ENCODE data around the gene MYO15B.

GRCh38 chr17:75574404-75575036 is 13.1 kb upstream of the MYO15B start:
- TF ChIP-seq CTCF (conservative IDR thresholded peaks at IDR 0.05; ENCODE audit: low read depth, low read length) (no peak), EZH2 (IDR thresholded peaks at IDR 0.05; ENCODE audit: low read length, unreplicated experiment) (no peak), EZH2phosphoT487 (IDR thresholded peaks at IDR 0.05; ENCODE audit: borderline replicate concordance, low read length) (no peak)

Data from PC-3 (cell line).